HG02623 (cell line): ENCODE results near the gene SYNE4.
"Not testable (repeated sequence)": the region's sequence is repeated elsewhere in the genome, so short reads cannot be mapped to it uniquely, and the experiment has no call there.

Source experiments
- ATAC-seq: cut with Tn5 transposase; IDR thresholded peaks from one replicate; pipeline ENCODE4 v1.9.1; 2021; ENCODE audit warnings: moderate library complexity; ENCODE audit not compliant: unreplicated experiment

Gene SYNE4

DNA sequence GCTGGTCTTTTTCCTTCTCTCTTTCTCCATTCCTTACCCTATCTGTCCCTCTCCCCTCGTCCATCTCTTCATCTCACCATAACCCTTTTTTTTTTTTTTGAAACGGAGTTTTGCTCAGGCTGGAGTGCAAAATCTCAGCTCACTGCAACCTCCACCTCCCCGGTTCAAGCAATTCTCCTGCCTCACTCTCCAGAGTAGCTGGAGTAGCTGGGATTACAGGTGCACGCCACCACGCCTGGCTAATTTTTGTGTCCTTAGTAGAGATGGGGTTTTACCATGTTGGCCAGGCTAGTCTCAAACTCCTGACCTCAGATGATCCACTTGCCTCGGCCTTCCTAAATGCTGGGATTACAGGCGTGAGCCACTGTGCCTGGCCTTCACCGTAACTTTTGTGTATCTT lies 51.2 kb downstream of the SYNE4 start:
- ATAC-seq: not testable (repeated sequence)

GRCh38 chr19:35955881-35956634 lies 52.6 kb downstream of the SYNE4 start:
- ATAC-seq: no peak
